Breast epithelium (tissue), 4 donors: ENCODE data around the gene BCL6. TPM values are rescaled to one million over a fixed set of nuclear protein-coding genes. Genes with fewer than 3 reads are reported as not detected.

Experiments
- DNase-seq, 2 donors: peaks; one replicate each; pipeline ENCODE4 v3.0.0-alpha.2; 2019; ENCODE audit warnings: low spot score in 2 of 2
- H3K27ac ChIP-seq, 2 donors: fragments of 200-600 bp; sonication (generic) in 1 of 2; one replicate each; pipeline ENCODE4 v1.5.1; 2016 to 2019; ENCODE audit warnings: mild to moderate bottlenecking in 1 of 2
- H3K27me3 ChIP-seq, 2 donors: fragments of 200-600 bp; sonication (generic) in 1 of 2; one replicate each; pipeline versions ENCODE4 v1.5.1 to v1.6.0; 2017 to 2019; ENCODE audit warnings: control low read depth in 1 of 2, mild to moderate bottlenecking in 1 of 2
- H3K36me3 ChIP-seq: fragments of 200-600 bp; one replicate; pipeline ENCODE4 v1.5.1; 2019
- H3K4me1 ChIP-seq, 2 donors: fragments of 200-600 bp; sonication (generic); one replicate each; pipeline ENCODE4 v1.5.1; 2016 to 2019; ENCODE audit warnings: control low read depth in 1 of 2
- H3K4me3 ChIP-seq, 3 donors: fragments of 200-600 bp; sonication (generic); 1 replicate in 2 of 3; 2 replicates in 1 of 3; pipeline ENCODE4 v1.5.1; 2016 to 2019; ENCODE audit warnings: mild to moderate bottlenecking in 3 of 3, moderate library complexity in 2 of 3
- H3K9me3 ChIP-seq, 2 donors: fragments of 200-600 bp; sonication (generic) in 1 of 2; one replicate each; pipeline ENCODE4 v1.5.1; 2016 to 2019; ENCODE audit warnings: control low read depth in 1 of 2
- POLR2A ChIP-seq: fragments of 450-650 bp; IDR thresholded peaks from one replicate; pipeline ENCODE4 v1.6.1; 2016; ENCODE audit warnings: antibody characterized with exemption, mild to moderate bottlenecking, moderate library complexity
- POLR2AphosphoS5 ChIP-seq, 3 donors: sonication (generic); formaldehyde crosslinking; IDR thresholded peaks; one replicate each; pipeline ENCODE4 v1.6.1; 2017; ENCODE audit warnings: antibody characterized with exemption in 3 of 3
- intact Hi-C: fragments of 100-400 bp; cut with DNase I; formaldehyde crosslinking; loops from one replicate; pipeline ENCODE4 v1.15.1; 2023; ENCODE audit warnings: low total_unique reads
- total RNA-seq, 3 donors: library from RNA; depleted of rRNA; stranded (reverse); fragments of >200 nt; gene quantifications; one replicate each; pipeline ENCODE4 v1.1.0, GENCODE V29; 2016
- TF ChIP-seq, protein P1 (sequence below), 3 donors: fragments of 450-650 bp; IDR thresholded peaks; one replicate each; pipeline ENCODE4 v1.5.1; 2016 to 2017; ENCODE audit warnings: antibody characterized with exemption in 3 of 3, mild to moderate bottlenecking in 3 of 3, moderate library complexity in 3 of 3

BCL6 gene
- total RNA-seq, 3 donors from 2014 or later, result 281 to 346 (median 283) TPM

DNA sequence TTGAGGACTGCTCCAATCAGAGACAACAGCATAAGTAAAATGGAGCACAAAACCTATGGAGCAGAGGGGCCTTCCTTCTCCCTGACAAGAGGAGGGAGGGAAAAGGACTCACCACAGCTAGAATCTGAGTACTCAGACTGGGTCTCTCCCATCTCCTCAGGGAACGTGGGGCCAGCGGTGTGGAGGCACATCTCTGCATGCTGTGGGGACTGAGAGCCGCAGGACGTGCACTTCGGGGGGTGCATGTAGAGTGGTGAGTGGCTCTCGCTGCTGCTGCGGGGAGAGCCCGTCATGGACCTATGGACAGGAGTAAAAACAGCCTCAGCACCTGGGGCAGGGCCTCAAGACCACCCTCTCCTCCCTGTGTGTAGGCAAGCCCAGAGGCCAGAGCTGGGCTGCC is 17.0 kb downstream of the BCL6 start:
- intact Hi-C loops, result no loop called here
- TF ChIP-seq, protein P1, sequence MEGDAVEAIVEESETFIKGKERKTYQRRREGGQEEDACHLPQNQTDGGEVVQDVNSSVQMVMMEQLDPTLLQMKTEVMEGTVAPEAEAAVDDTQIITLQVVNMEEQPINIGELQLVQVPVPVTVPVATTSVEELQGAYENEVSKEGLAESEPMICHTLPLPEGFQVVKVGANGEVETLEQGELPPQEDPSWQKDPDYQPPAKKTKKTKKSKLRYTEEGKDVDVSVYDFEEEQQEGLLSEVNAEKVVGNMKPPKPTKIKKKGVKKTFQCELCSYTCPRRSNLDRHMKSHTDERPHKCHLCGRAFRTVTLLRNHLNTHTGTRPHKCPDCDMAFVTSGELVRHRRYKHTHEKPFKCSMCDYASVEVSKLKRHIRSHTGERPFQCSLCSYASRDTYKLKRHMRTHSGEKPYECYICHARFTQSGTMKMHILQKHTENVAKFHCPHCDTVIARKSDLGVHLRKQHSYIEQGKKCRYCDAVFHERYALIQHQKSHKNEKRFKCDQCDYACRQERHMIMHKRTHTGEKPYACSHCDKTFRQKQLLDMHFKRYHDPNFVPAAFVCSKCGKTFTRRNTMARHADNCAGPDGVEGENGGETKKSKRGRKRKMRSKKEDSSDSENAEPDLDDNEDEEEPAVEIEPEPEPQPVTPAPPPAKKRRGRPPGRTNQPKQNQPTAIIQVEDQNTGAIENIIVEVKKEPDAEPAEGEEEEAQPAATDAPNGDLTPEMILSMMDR (IDR thresholded peaks at IDR 0.05), result no peak
- TF ChIP-seq POLR2AphosphoS5 (IDR thresholded peaks at IDR 0.05) (no peak), POLR2A (no peak)
- H3K27ac ChIP-seq, result peak overlapping the region; percentile 55 to 80
- H3K4me3 ChIP-seq, result no peak overlapping the region
- no peaks in the 10 kb centered on the region for H3K4me1 ChIP-seq
- DNase-seq, result no peak
- H3K27me3 ChIP-seq, result no peaks in the 10 kb centered on the region
- H3K36me3 ChIP-seq, result peaks cover 36% of the 10 kb centered on the region
- no peaks in the 10 kb centered on the region for H3K9me3 ChIP-seq

DNA sequence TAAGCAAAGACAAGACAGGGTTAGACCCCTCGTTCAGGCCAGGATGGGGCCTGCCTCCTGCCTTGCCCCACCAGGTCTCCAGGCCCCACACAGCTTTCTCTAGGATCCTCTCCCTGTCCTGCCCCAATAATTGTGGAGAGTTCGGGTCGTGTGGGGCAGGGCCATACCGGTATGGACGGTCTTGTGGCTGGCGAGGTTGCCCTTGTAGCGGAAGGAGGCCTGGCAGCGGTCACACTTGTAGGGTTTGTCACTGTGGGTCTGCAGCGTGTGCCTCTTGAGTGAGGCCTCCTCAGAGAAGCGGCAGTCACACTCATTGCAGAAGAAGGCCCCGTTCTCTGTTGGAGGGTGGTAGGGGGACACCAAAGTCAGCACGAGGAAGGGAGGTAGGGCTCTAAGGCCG is 18.7 kb downstream of the BCL6 start:
- Histone ChIP-seq H3K27me3 (no peaks in the 10 kb centered on the region), H3K36me3 (peaks cover 42% of the 10 kb centered on the region), H3K27ac (peak overlapping the region; percentile 61 to 80), H3K4me1 (no peaks in the 10 kb centered on the region), H3K4me3 (no peak overlapping the region), H3K9me3 (no peaks in the 10 kb centered on the region)
- TF ChIP-seq POLR2AphosphoS5 (IDR thresholded peaks at IDR 0.05) (no peak), POLR2A (no peak)
- TF ChIP-seq, protein P1 (IDR thresholded peaks at IDR 0.05), result no peak
- DNase-seq, result no peak
- intact Hi-C loops, result no loop called here

DNA sequence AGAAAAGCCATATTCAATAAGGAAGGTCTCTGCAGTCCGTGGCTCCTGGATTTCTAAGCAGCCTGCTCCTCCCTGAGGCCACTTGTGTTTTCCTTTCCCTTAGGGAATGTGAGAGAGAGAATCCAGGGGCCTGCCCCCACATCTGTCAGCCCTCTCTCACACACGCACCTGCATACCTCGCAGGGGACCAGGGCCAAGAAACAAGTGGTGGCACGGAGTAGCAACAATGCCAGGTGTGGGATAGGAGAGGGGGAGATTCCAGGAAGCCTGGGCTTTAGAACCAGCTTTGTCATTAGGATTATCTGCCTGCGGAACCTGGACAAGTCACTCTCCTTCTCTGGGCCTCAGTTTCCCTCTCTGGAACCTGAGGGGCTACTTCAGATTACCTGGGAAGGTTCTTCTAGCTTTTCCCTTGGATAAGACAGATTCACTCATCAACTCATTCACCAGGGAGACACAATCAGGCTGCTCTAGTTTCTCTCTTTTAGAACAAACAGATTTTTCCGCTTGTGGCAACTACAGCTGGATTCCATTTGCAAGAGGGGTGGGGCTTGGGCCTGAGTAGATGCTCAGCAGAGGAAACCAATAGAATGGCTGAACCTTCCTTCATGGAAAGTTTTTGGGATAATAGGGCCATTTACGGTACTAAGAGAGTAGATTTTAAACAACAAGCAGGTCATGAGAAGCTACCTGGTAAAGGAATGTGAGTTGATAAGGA is 19.5 kb downstream of the BCL6 start:
- peak overlapping the region; percentile 61 to 80 for H3K27ac ChIP-seq
- H3K36me3 ChIP-seq, result peaks cover 42% of the 10 kb centered on the region

DNA sequence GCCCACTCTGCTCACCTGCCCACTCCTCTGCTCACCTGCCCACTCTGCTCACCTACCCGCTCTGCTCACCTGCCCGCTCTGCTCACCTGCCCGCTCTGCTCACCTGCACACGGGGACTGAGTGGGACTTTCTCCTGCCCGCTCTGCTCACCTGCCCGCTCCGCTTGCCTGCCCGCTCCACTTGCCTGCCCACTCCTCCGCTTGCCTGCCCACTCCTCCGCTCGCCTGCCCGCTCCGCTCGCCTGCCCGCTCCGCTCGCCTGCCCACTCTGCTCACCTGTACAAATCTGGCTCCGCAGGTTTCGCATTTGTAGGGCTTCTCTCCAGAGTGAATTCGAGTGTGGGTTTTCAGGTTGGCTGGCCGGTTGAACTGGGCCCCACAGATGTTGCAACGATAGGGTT is 20.0 kb downstream of the BCL6 start:
- Histone ChIP-seq H3K9me3 (no peaks in the 10 kb centered on the region), H3K27me3 (no peaks in the 10 kb centered on the region), H3K36me3 (peaks cover 36% of the 10 kb centered on the region), H3K4me1 (no peaks in the 10 kb centered on the region), H3K4me3 (peak overlapping the region in 1 of 3 donors; percentile 16), H3K27ac (peak overlapping the region; percentile 61 to 73)
- intact Hi-C loops, result no loop called here
- TF ChIP-seq, protein P1 (IDR thresholded peaks at IDR 0.05), result no peak
- TF ChIP-seq POLR2A (no peak), POLR2AphosphoS5 (IDR thresholded peaks at IDR 0.05) (no peak)
- peak in 1 of 2 donors; percentile 56 for DNase-seq

More for the DNA sequence above, 19.5 kb downstream of the BCL6 start:
- TF ChIP-seq POLR2A (no peak), POLR2AphosphoS5 (IDR thresholded peaks at IDR 0.05) (peak in 2 of 3 donors; percentile 35 to 44)
- intact Hi-C loops, result no loop called here
- H3K4me1 ChIP-seq, result no peaks in the 10 kb centered on the region
- DNase-seq, result peak in 1 of 2 donors; percentile 78
- H3K4me3 ChIP-seq, result no peak overlapping the region
- no peaks in the 10 kb centered on the region for H3K27me3 ChIP-seq
- no peaks in the 10 kb centered on the region for H3K9me3 ChIP-seq

DNA sequence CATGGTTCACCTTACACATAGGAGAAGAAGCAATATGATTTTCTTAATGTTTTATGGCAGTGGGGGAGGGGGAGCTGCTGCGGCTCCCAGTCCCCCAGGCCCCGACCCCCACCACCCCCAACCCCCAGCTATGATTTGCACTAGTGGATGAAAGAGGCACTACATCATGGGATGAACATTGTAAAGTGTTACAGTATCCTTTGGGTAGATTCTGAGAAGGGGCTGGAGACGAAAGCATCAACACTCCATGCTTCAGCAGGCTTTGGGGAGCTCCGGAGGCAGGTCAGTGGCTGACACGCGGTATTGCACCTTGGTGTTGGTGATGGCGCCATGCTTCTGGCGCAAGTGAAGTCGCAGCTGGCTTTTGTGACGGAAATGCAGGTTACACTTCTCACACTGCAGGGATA is 23.1 kb downstream of the BCL6 start:
- TF ChIP-seq POLR2A (no peak), POLR2AphosphoS5 (IDR thresholded peaks at IDR 0.05) (no peak)
- TF ChIP-seq, protein P1 (IDR thresholded peaks at IDR 0.05), result no peak
- Histone ChIP-seq H3K4me3 (no peak overlapping the region), H3K27ac (no peak overlapping the region), H3K27me3 (no peaks in the 10 kb centered on the region), H3K9me3 (no peaks in the 10 kb centered on the region), H3K4me1 (no peaks in the 10 kb centered on the region), H3K36me3 (peaks cover 18% of the 10 kb centered on the region)
- no peak for DNase-seq
- intact Hi-C loops, result no loop called here
